SK-N-SH (cell line): ENCODE results near the gene CXCL17. TPM values are rescaled to one million over a fixed set of nuclear protein-coding genes. Genes with fewer than 3 reads are reported as not detected.

Source experiments
- CTCF ChIA-PET: fragments of 300-600, 350-600 bp; formaldehyde crosslinking; extraction: SDS; loops from one replicate; lab custom pipeline; 2021; lab: Yijun Ruan, JAX
- POLR2A ChIA-PET: fragments of 350-600 bp; sonication (Branson Sonifier 250); formaldehyde crosslinking; extraction: SDS; loops from one replicate; lab custom pipeline; 2020; ENCODE audit warnings: antibody characterized with exemption, inconsistent platforms; lab: Yijun Ruan, JAX
- DNase-seq: peaks from one replicate; pipeline ENCODE4 v3.0.0; 2012
- H2AFZ ChIP-seq: fragments of 200-600 bp; sonication (generic); 2 replicates; pipeline ENCODE4 v1.8.1; 2016; ENCODE audit warnings: antibody characterized with exemption, mild to moderate bottlenecking, low read depth
- H3F3A ChIP-seq: fragments of 200-600 bp; sonication (generic); replicated peaks from 2 replicates; pipeline ENCODE3; 2016; ENCODE audit warnings: antibody characterized with exemption, mild to moderate bottlenecking; ENCODE audit not compliant: insufficient read depth
- H3K27ac ChIP-seq, 2 experiments: fragments of 200-500 bp in 1 of 2; fragments of 200-600 bp in 1 of 2; sonication (Bioruptor generic) in 1 of 2; sonication (generic), shearing (Covaris generic) in 1 of 2; 2 replicates each; pipeline versions ENCODE4 v1.5.1 to v1.6.1; 2014 to 2016; ENCODE audit warnings: low read depth in 2 of 2, inconsistent platforms in 1 of 2, low read length in 1 of 2, mild to moderate bottlenecking in 1 of 2, mixed read lengths in 1 of 2
- H3K27me3 ChIP-seq: fragments of 200-600 bp; sonication (generic), shearing (Covaris generic); 2 replicates; pipeline ENCODE4 v1.6.1; 2016; ENCODE audit warnings: mixed run types; ENCODE audit not compliant: insufficient read depth
- H3K36me3 ChIP-seq, 2 experiments: fragments of 200-500 bp in 1 of 2; fragments of 200-600 bp in 1 of 2; sonication (Bioruptor generic) in 1 of 2; sonication (generic) in 1 of 2; replicated peaks in 1 of 2; 2 replicates each; pipeline versions ENCODE3 to v1.5.1; 2014 to 2016; ENCODE audit warnings: low read length in 1 of 2, mild to moderate bottlenecking in 1 of 2; ENCODE audit not compliant: insufficient read depth in 2 of 2, control insufficient read depth in 1 of 2
- H3K4me1 ChIP-seq, 2 experiments: fragments of 200-500 bp in 1 of 2; fragments of 200-600 bp in 1 of 2; sonication (Bioruptor generic) in 1 of 2; sonication (generic), shearing (Covaris generic) in 1 of 2; 2 replicates each; pipeline versions ENCODE4 v1.5.1 to v1.6.1; 2014 to 2016; ENCODE audit warnings: low read depth in 1 of 2, low read length in 1 of 2, mixed run types in 1 of 2; ENCODE audit not compliant: insufficient read depth in 2 of 2, control insufficient read depth in 1 of 2
- H3K4me2 ChIP-seq: fragments of 200-600 bp; sonication (generic), shearing (Covaris generic); 2 replicates; pipeline ENCODE4 v1.6.1; 2017; ENCODE audit warnings: mixed run types
- H3K4me3 ChIP-seq, 2 experiments: fragments of 200-500 bp in 1 of 2; fragments of 200-600 bp in 1 of 2; sonication (Bioruptor generic) in 1 of 2; sonication (generic), shearing (Covaris generic) in 1 of 2; 2 replicates each; pipeline versions ENCODE4 v1.5.1 to v1.8.1; 2014 to 2016; ENCODE audit warnings: low read depth in 2 of 2, inconsistent platforms in 1 of 2, low read length in 1 of 2, mild to moderate bottlenecking in 1 of 2, mixed read lengths in 1 of 2, moderate library complexity in 1 of 2
- H3K79me2 ChIP-seq: fragments of 200-600 bp; sonication (generic); 2 replicates; pipeline ENCODE4 v1.8.1; 2017; ENCODE audit warnings: mild to moderate bottlenecking; ENCODE audit not compliant: insufficient read depth
- H3K9ac ChIP-seq: fragments of 200-600 bp; sonication (generic); 2 replicates; pipeline ENCODE4 v1.6.1; 2017; ENCODE audit warnings: mixed run types
- H3K9me2 ChIP-seq: fragments of 200-600 bp; sonication (generic); 2 replicates; pipeline ENCODE4 v1.6.1; 2017; ENCODE audit warnings: mixed run types
- H3K9me3 ChIP-seq: fragments of 200-600 bp; sonication (generic); 2 replicates; pipeline ENCODE4 v1.6.1; 2017; ENCODE audit warnings: mixed run types, mild to moderate bottlenecking, moderate library complexity
- H4K20me1 ChIP-seq: fragments of 200-600 bp; sonication (generic); 2 replicates; pipeline ENCODE4 v1.6.1; 2017; ENCODE audit warnings: mild to moderate bottlenecking, mixed run types; ENCODE audit not compliant: insufficient read depth
- FOXJ3 ChIP-seq: sonication (generic); formaldehyde crosslinking; IDR thresholded peaks from 2 replicates; pipeline ENCODE4 v1.5.1; 2020; ENCODE audit warnings: mild to moderate bottlenecking, missing genetic modification reagents
- JUND ChIP-seq: IDR thresholded peaks from 2 replicates; pipeline ENCODE4 v1.4.0; 2012
- MEF2A ChIP-seq: IDR thresholded peaks from 2 replicates; pipeline ENCODE4 v1.4.0; 2012; ENCODE audit warnings: low read depth, borderline replicate concordance
- MXI1 ChIP-seq: IDR thresholded peaks from 2 replicates; pipeline ENCODE4 v1.6.1; 2012; ENCODE audit warnings: mild to moderate bottlenecking, low read depth, low read length, improper control_type of control experiment
- NFIC ChIP-seq: IDR thresholded peaks from 2 replicates; pipeline ENCODE4 v1.4.0; 2012; ENCODE audit warnings: borderline replicate concordance
- POLR2AphosphoS5 ChIP-seq: IDR thresholded peaks from 2 replicates; pipeline ENCODE4 v1.6.1; 2012; ENCODE audit warnings: low read depth, low read length
- RAD21 ChIP-seq: IDR thresholded peaks from 2 replicates; pipeline ENCODE4 v1.6.1; 2012; ENCODE audit warnings: mild to moderate bottlenecking, low read length
- RCOR1 ChIP-seq: fragments of 150-350 bp; IDR thresholded peaks from 2 replicates; pipeline ENCODE4 v1.6.1; 2017; ENCODE audit warnings: antibody characterized with exemption, low read length
- RFX5 ChIP-seq: IDR thresholded peaks from 2 replicates; pipeline ENCODE4 v1.6.1; 2012; ENCODE audit warnings: mild to moderate bottlenecking, improper control_type of control experiment, low read length
- RXRA ChIP-seq: IDR thresholded peaks from 2 replicates; pipeline ENCODE4 v1.4.0; 2012; ENCODE audit warnings: low read depth, mild to moderate bottlenecking, borderline replicate concordance
- SMC3 ChIP-seq: IDR thresholded peaks from 2 replicates; pipeline ENCODE4 v1.6.1; 2012; ENCODE audit warnings: low read depth, low read length, improper control_type of control experiment
- TEAD4 ChIP-seq: IDR thresholded peaks from 2 replicates; pipeline ENCODE4 v1.4.0; 2012; ENCODE audit warnings: mild to moderate bottlenecking, borderline replicate concordance; ENCODE audit not compliant: insufficient read depth
- WGBS: methylation state at CpG from one replicate; pipeline ENCODE4 v1.1.6; 2017; ENCODE audit warnings: low lambda C conversion rate; 5-methylcytosine and 5-hydroxymethylcytosine counted together
- polyA plus RNA-seq, 3 experiments: library from polyadenylated mRNA; depleted of rRNA; stranded (reverse); fragments of >200 nt; gene quantifications; 2 replicates each; pipeline ENCODE4 v1.2.3, GENCODE V29; 2012
- TF ChIP-seq, protein P1 (sequence below): IDR thresholded peaks from 2 replicates; pipeline ENCODE4; 2012
- TF ChIP-seq, protein P2 (sequence below): fragments of 150-350 bp; IDR thresholded peaks from 2 replicates; pipeline ENCODE4 v1.6.1; 2017; ENCODE audit warnings: antibody characterized with exemption, low read length, low read depth, borderline replicate concordance
- TF ChIP-seq, protein P3 (sequence below): fragments of 200-600 bp; sonication (generic); IDR thresholded peaks from 2 replicates; pipeline ENCODE4 v1.6.1; 2017; ENCODE audit warnings: antibody characterized with exemption, mild to moderate bottlenecking, moderate library complexity
- TF ChIP-seq, protein P4 (sequence below): IDR thresholded peaks from 2 replicates; pipeline ENCODE4 v1.4.0; 2012; ENCODE audit warnings: low read depth, borderline replicate concordance

CXCL17 gene
- polyA plus RNA-seq, 1 of the 3 experiments (the other 2 are of a cell fraction) = not detected

DNA sequence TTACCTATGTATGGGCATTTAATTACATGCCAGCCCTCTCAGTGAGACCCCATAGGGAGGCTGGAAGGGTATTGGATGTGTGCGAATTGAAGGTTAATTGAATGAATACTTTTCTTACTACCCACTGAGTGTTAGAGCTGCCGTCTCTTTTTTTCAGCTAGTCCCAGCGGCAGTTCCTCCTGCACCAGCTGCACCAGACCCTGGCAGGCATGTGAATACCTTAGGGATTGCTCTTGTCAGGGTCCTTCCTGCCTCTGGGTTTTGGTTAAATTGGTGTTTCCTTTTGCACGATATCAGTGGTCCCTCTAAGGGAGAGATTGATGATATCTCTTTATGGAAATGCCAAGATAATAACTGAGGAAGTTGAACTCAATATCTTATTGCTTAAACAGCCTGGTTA is 9.8 kb upstream of the CXCL17 start:
- peaks cover 0 to 3% of the 10 kb centered on the region in 2 experiments; a peak in 2 of 4 replicates for H3K4me1 ChIP-seq
- CTCF ChIA-PET = interaction anchor here (1.3 to 4.1 kb wide), 4 partner anchors 10 to 76 kb away, joined by 3 to 86 read pairs (median 28); partner anchors contain the start of genes CEACAM1 and CXCL17
- no peak for DNase-seq

DNA sequence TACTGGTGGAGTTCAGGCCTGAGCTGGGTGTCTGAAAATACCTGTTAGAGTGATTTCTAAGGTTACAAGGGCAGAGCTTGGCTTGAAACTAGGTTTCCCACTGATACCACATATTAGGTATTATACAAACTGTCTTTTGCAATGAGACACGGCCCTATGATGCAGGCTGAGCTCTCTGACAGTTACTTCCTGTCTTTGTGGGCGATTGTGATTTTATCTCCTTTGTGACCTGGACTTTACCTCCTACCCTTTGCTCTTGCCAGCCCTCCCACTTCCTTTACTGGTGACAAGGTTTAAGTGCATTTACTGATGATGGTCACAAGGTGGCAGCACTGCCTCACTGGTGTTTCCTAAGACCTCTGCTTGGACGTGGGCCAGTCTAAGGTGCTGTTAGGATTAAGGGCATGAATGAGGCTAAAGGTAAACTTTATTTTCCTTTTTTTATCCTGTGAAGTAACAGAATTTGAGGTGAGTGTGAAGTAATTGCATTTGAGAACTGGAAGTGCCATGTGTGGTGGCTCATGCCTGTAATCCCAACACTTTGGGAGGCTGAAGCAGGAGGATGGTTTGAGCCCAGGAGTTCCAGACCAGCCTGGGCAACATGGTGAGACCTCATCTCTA is 7.7 kb upstream of the CXCL17 start:
- CTCF ChIA-PET = interaction anchor here (0.6 to 4.6 kb wide), 39 partner anchors 9 to 248 kb away, joined by 3 to 86 read pairs (median 4); partner anchors contain the start of genes CEACAM1 and CXCL17
- Histone ChIP-seq H3K4me3 (no peak overlapping the region; a peak in 1 of 4 replicates), H3K27ac (no peak overlapping the region), H3K4me1 (peaks cover 0 to 3% of the 10 kb centered on the region in 2 experiments; a peak in 2 of 4 replicates), H3K27me3 (no peaks in the 10 kb centered on the region; the same call in 1 of the 2 replicates), H3K4me2 (no peak overlapping the region), H3K9me2 (no peaks in the 10 kb centered on the region)
- POLR2A ChIA-PET = interaction anchor here (0.7 kb wide), 1 partner anchor 76 kb away, joined by 4 read pairs; no protein-coding TSS in a partner anchor
- 0% methylated on average over 3 of the region's 3 CpGs for WGBS
- TF ChIP-seq NFIC (peak; percentile 79), SMC3 (peak; percentile 87), POLR2AphosphoS5 (no peak), RCOR1 (no peak), RFX5 (no peak), RAD21 (peak; percentile 96), JUND (no peak), RXRA (no peak)
- TF ChIP-seq, protein P1, sequence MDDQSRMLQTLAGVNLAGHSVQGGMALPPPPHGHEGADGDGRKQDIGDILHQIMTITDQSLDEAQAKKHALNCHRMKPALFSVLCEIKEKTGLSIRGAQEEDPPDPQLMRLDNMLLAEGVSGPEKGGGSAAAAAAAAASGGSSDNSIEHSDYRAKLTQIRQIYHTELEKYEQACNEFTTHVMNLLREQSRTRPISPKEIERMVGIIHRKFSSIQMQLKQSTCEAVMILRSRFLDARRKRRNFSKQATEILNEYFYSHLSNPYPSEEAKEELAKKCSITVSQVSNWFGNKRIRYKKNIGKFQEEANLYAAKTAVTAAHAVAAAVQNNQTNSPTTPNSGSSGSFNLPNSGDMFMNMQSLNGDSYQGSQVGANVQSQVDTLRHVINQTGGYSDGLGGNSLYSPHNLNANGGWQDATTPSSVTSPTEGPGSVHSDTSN = no peak
- TF ChIP-seq, protein P2, sequence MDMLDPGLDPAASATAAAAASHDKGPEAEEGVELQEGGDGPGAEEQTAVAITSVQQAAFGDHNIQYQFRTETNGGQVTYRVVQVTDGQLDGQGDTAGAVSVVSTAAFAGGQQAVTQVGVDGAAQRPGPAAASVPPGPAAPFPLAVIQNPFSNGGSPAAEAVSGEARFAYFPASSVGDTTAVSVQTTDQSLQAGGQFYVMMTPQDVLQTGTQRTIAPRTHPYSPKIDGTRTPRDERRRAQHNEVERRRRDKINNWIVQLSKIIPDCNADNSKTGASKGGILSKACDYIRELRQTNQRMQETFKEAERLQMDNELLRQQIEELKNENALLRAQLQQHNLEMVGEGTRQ = no peak
- TF ChIP-seq, protein P3, sequence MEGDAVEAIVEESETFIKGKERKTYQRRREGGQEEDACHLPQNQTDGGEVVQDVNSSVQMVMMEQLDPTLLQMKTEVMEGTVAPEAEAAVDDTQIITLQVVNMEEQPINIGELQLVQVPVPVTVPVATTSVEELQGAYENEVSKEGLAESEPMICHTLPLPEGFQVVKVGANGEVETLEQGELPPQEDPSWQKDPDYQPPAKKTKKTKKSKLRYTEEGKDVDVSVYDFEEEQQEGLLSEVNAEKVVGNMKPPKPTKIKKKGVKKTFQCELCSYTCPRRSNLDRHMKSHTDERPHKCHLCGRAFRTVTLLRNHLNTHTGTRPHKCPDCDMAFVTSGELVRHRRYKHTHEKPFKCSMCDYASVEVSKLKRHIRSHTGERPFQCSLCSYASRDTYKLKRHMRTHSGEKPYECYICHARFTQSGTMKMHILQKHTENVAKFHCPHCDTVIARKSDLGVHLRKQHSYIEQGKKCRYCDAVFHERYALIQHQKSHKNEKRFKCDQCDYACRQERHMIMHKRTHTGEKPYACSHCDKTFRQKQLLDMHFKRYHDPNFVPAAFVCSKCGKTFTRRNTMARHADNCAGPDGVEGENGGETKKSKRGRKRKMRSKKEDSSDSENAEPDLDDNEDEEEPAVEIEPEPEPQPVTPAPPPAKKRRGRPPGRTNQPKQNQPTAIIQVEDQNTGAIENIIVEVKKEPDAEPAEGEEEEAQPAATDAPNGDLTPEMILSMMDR = peak; percentile 93
- TF ChIP-seq, all 33 proteins: peak for 4
- Histone ChIP-seq H2AFZ (no peak overlapping the region), H3F3A (no peaks in the 10 kb centered on the region), H3K79me2 (no peaks in the 10 kb centered on the region), H3K36me3 (no peaks in the 10 kb centered on the region), H3K9me3 (no peaks in the 10 kb centered on the region), H3K9ac (no peak overlapping the region), H4K20me1 (no peaks in the 10 kb centered on the region)
- peak; percentile 75 for DNase-seq

More for the DNA sequence above, 9.8 kb upstream of the CXCL17 start:
- Histone ChIP-seq H3K4me2 (no peak overlapping the region), H3K36me3 (no peaks in the 10 kb centered on the region), H3F3A (no peaks in the 10 kb centered on the region), H3K9ac (no peak overlapping the region), H2AFZ (no peak overlapping the region), H3K9me3 (no peaks in the 10 kb centered on the region), H4K20me1 (no peaks in the 10 kb centered on the region), H3K27ac (no peak overlapping the region), H3K79me2 (no peaks in the 10 kb centered on the region), H3K4me3 (no peak overlapping the region), H3K27me3 (no peaks in the 10 kb centered on the region; the same call in 1 of the 2 replicates), H3K9me2 (no peaks in the 10 kb centered on the region)
- POLR2A ChIA-PET = no interaction called here
- TF ChIP-seq FOXJ3 (CRISPR knock-in tag) = no peak
- no peak for TF ChIP-seq MEF2A
- TF ChIP-seq JUND = no peak
- TF ChIP-seq, protein P4, sequence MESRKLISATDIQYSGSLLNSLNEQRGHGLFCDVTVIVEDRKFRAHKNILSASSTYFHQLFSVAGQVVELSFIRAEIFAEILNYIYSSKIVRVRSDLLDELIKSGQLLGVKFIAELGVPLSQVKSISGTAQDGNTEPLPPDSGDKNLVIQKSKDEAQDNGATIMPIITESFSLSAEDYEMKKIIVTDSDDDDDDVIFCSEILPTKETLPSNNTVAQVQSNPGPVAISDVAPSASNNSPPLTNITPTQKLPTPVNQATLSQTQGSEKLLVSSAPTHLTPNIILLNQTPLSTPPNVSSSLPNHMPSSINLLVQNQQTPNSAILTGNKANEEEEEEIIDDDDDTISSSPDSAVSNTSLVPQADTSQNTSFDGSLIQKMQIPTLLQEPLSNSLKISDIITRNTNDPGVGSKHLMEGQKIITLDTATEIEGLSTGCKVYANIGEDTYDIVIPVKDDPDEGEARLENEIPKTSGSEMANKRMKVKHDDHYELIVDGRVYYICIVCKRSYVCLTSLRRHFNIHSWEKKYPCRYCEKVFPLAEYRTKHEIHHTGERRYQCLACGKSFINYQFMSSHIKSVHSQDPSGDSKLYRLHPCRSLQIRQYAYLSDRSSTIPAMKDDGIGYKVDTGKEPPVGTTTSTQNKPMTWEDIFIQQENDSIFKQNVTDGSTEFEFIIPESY = no peak
- TF ChIP-seq POLR2AphosphoS5 = no peak
- TF ChIP-seq NFIC = no peak
- TF ChIP-seq, protein P1 = no peak
- no peak for TF ChIP-seq MXI1
- no peak for TF ChIP-seq TEAD4
- no peak for TF ChIP-seq SMC3
- WGBS = 50% methylated on average over 4 of the region's 4 CpGs
